Epidermal melanocyte (primary cell): Measurements from ENCODE around the gene ATP9A.
A peak's percentile ranks its signal among the peaks of the same experiment; 100 is the strongest.
"Not testable (repeated sequence)": the region's sequence is repeated elsewhere in the genome, so short reads cannot be mapped to it uniquely, and the experiment has no call there.

ENCODE experiments used
- DNase-seq: peaks from one replicate; pipeline ENCODE4 v3.0.0; 2011; ENCODE audit warnings: low spot score; ENCODE audit not compliant: insufficient read length

The ATP9A gene

GRCh38 chr20:51792960-51793359 is 24.8 kb upstream of the ATP9A start:
- no peak for DNase-seq

- no peak for DNase-seq
These were observed 23.4 kb upstream of the ATP9A start for GRCh38 chr20:51791626-51792025.

DNA sequence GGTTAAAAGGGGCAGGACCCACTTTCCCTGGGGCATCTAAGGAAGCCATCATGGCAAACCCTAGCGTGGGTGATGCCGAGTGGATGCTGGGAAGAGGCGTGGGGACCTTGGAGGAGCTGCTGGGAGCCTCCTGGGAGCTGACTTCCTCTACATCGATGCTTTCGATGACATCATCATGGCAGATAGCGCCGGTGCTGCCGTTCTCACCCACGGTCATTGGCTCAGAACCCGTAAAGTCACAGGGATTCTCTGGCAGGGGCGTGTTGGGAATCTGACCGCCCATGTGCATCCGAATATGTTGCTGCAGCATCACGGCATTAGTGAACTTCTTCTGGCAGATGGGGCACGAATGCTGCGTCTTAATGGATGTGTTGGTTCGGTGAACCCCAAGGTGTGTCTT is 22.1 kb upstream of the ATP9A start:
- no peak for DNase-seq

DNA sequence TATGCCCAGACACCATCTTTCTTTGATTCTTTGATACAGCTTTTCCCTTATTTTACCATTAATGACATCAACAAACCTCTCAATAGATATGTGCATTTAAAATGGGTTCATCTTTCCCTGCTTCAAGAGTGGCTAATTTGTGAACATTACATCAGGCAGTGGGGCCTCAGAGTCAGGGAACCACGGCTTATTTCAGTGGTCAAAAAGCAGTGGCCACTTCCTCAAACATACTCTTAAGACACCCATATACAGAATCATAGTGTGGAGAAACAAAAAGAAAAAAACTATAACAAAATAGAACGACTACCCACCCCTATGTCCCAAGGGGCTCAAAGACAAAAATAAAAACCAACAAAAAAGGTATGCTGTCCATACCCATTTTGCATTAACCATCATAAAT is 21.2 kb upstream of the ATP9A start:
- no peak for DNase-seq

GRCh38 chr20:51788822-51789221 is 20.6 kb upstream of the ATP9A start:
- no peak for DNase-seq

DNA sequence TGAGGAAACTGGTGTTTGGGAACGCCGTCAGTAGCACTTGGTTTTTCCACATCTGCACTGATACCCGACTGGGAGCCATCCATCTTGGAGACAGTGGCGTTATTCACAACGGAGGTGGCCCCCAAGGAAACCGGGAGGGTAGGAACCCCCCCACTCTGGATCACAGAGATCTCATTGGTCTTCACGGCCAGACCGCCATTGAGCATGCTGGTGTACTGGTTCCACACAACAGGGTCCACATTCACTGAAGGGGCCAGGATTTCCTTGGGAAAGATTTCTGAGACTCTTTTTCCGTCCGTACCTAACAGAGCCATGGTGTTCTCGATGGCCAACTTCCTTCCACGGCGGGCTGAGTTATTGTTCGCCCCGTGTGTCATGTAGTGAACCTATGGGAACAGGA is 16.1 kb upstream of the ATP9A start:
- no peak for DNase-seq

DNA sequence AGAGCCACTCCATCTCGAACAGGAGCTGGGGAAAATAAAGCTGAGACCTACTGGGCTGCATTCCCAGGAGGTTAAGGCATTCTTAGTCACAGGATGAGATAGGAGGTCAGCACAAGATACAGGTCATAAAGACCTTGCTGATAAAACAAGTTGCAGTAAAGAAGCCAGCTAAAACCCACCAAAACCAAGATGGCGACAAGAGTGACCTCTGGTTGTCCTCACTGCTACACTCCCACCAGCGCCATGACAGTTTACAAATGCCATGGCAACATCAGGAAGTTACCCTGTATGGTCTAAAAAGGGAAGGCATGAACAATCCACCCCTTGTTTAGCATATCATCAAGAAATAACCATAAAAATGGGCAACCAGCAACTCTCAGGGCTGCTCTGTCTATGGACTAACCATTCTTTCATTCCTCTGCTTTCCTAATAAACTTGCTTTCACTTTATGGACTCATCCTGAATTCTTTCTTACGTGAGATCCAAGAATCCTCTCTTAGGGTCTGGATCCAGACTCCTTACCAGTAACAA is 10.1 kb upstream of the ATP9A start:
- not testable (repeated sequence) for DNase-seq

DNA sequence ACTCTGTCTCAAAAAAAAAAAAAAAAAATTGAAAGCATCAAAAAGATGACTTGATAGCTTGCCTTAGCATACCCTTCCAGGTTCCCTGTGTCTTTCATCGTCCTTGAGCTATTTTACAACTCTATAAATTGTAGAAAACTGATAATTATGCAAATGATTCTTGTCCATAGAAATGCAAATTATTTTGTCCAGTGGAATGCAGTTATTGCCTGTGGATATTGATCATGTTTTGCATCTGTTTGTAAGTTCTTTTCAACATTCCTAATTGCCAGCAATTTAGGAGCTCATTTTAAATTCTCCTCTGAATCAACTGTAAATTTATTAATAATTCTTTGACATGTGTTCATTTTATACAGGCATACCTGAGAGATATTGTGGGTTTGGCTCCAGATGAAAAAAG is 7.1 kb upstream of the ATP9A start:
- no peak for DNase-seq

DNA sequence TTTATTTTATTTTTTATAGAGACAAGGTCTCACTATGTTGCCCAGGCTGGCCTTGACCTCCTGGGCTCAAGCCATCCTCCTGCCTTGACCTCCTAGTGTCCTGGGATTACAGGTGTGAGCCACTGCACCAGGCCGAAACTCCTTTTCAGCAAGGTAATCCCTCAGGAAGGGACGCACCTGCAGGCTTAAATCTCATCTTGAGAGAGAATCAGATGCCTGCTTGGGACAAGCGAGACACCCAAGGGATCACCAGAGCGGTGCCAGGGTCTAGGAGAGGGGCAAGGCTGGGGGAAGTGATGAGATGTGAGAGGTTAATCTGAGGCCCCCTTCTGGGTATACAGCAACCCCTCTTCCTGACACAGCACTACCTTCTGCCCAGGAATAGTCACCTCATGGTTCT is 4.0 kb upstream of the ATP9A start:
- no peak for DNase-seq

- no peak for DNase-seq
These were observed 1.9 kb upstream of the ATP9A start for GRCh38 chr20:51769976-51770615.

- DNase-seq: no peak
These were observed 748 bp upstream of the ATP9A start for GRCh38 chr20:51768759-51769517.

- DNase-seq: peak; percentile 42
These were observed 960 bp downstream of the ATP9A start for GRCh38 chr20:51766994-51767866.

- DNase-seq: not testable (repeated sequence)
These were observed 2.8 kb downstream of the ATP9A start for GRCh38 chr20:51765381-51765780.

GRCh38 chr20:51763965-51764602 is 4.1 kb downstream of the ATP9A start:
- DNase-seq: no peak

GRCh38 chr20:51760905-51761546 is 7.2 kb downstream of the ATP9A start:
- no peak for DNase-seq

DNA sequence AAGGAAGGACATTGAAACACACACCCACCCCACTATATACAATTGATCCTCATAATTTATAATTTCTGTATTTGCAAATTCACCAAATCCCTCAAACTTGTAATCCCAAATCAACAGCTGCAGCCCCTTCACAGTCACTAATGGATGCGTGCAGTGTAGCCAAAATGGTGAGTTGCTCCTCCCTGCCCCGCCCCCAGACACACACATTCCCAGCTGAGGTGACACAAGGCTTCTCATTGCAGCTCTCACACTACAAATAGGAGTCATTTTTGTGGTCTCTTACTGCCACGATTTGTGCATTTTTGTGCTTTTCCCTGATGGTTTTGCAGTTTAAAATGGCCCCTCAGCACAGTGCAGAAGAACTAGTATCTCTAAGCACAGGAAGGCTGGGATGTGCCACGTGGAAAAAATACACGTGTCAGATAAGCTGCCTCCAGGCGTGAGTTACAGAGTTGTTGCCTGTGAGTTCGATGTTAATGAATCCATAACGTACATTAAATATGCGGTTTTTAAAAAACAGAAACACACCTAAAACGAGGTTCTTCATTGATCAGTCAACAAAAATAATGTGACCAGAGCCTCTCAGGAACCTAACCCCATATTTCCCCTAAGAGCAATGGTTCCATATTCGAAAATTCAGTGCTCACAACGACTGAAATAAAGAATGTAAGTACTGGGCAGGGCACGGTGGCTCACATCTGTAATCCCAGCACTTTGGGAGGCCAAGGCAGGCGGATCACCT is 8.2 kb downstream of the ATP9A start:
- no peak for DNase-seq

- DNase-seq: no peak
These were observed 9.1 kb downstream of the ATP9A start for GRCh38 chr20:51758978-51759544.

GRCh38 chr20:51757226-51757625 is 11.0 kb downstream of the ATP9A start:
- DNase-seq: no peak

GRCh38 chr20:51756653-51757052 is 11.5 kb downstream of the ATP9A start:
- no peak for DNase-seq

DNA sequence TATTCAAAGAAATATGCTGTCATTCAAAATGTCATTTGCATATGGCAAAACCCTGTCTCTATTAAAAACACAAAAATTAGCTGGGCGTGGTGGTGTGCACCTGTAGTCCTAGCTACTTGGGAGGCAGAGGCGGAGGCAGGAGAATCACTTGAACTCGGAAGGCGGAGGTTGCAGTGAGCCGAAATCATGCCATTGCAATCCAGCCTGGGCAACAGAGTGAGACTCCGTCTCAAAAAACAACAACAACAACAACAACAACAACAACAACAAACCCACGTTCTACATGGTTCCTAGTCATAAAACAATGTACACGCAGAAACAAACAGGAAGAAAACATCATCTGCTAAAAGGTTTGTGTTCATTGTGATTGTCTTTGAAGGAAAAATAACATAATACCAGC is 15.0 kb downstream of the ATP9A start:
- DNase-seq: not testable (repeated sequence)
